22Rv1 (cell line): ENCODE measurements around the gene AJM1.

Experiments
- H3K27ac ChIP-seq: fragments of 450-650 bp; 2 replicates; pipeline ENCODE4 v1.5.1; 2017
- CTCF ChIP-seq: fragments of 450-650 bp; IDR thresholded peaks from 2 replicates; pipeline ENCODE4 v1.5.1; 2017; ENCODE audit warnings: mild to moderate bottlenecking
- ZFX ChIP-seq: fragments of 450-650 bp; IDR thresholded peaks from 2 replicates; pipeline ENCODE4 v1.6.1; 2017; ENCODE audit warnings: antibody characterized with exemption, borderline replicate concordance

The AJM1 gene

GRCh38 chr9:136829981-136830885 lies 12.0 kb upstream of the AJM1 start:
- TF ChIP-seq ZFX = no peak
- no peak overlapping the region; the same call in 1 of the 2 replicates for H3K27ac ChIP-seq

GRCh38 chr9:136831002-136831719 lies 11.1 kb upstream of the AJM1 start:
- no peak for TF ChIP-seq ZFX
- no peak for TF ChIP-seq CTCF
- no peak overlapping the region; the same call in 1 of the 2 replicates for H3K27ac ChIP-seq

GRCh38 chr9:136831720-136832104 lies 10.6 kb upstream of the AJM1 start:
- no peak for TF ChIP-seq ZFX
- no peak for TF ChIP-seq CTCF
- no peak overlapping the region; the same call in 1 of the 2 replicates for H3K27ac ChIP-seq

- TF ChIP-seq ZFX (no peak), CTCF (no peak)
- no peak overlapping the region; the same call in 1 of the 2 replicates for H3K27ac ChIP-seq
Observed at GRCh38 chr9:136832581-136832980, 9.7 kb upstream of the AJM1 start.

- peak overlapping the region; percentile 90 for H3K27ac ChIP-seq
Observed at GRCh38 chr9:136833381-136834048, 8.8 kb upstream of the AJM1 start.

- TF ChIP-seq CTCF (no peak), ZFX (no peak)
Observed at GRCh38 chr9:136835162-136835931, 6.9 kb upstream of the AJM1 start.

GRCh38 chr9:136835932-136836904 lies 6.1 kb upstream of the AJM1 start:
- H3K27ac ChIP-seq = peak overlapping the region; percentile 90
- TF ChIP-seq ZFX (no peak), CTCF (no peak)

More at GRCh38 chr9:136835162-136835931, 6.9 kb upstream of the AJM1 start:
- H3K27ac ChIP-seq = peak overlapping the region; percentile 90
